ENCODE data around the gene TPO.

The TPO gene

GRCh38 chr2:1517786-1518185, 104.5 kb downstream of the TPO start:
- DNase-seq, result no peak
- no peaks in the 10 kb centered on the region for H3K27me3 ChIP-seq
- H3K4me3 ChIP-seq (ENCODE audit: low read depth, low read length), result no peak overlapping the region
- no peak for TF ChIP-seq CTCF (IDR thresholded peaks at IDR 0.05; ENCODE audit: low read depth, low read length)
- H3K9me3 ChIP-seq, result no peaks in the 10 kb centered on the region
- H3K36me3 ChIP-seq, result no peaks in the 10 kb centered on the region
- no peaks in the 10 kb centered on the region for H3K4me1 ChIP-seq

GRCh38 chr2:1518331-1518803, 105.1 kb downstream of the TPO start:
- no peak for TF ChIP-seq CTCF (IDR thresholded peaks at IDR 0.05; ENCODE audit: low read depth, low read length)
- DNase-seq, result no peak
- H3K4me3 ChIP-seq (ENCODE audit: low read depth, low read length), result no peak overlapping the region
- H3K9me3 ChIP-seq, result no peaks in the 10 kb centered on the region
- H3K36me3 ChIP-seq, result no peaks in the 10 kb centered on the region
- H3K4me1 ChIP-seq, result no peaks in the 10 kb centered on the region
- no peaks in the 10 kb centered on the region for H3K27me3 ChIP-seq

- Histone ChIP-seq H3K36me3 (no peaks in the 10 kb centered on the region), H3K4me3 (ENCODE audit: low read depth, low read length) (no peak overlapping the region), H3K27me3 (no peaks in the 10 kb centered on the region), H3K4me1 (no peaks in the 10 kb centered on the region), H3K9me3 (no peaks in the 10 kb centered on the region)
- TF ChIP-seq CTCF (IDR thresholded peaks at IDR 0.05; ENCODE audit: low read depth, low read length), result no peak
- no peak for DNase-seq
These were observed 105.7 kb downstream of the TPO start for GRCh38 chr2:1518867-1519530.

- H3K36me3 ChIP-seq, result no peaks in the 10 kb centered on the region
- H3K4me3 ChIP-seq (ENCODE audit: low read depth, low read length), result no peak overlapping the region
- TF ChIP-seq CTCF (IDR thresholded peaks at IDR 0.05; ENCODE audit: low read depth, low read length), result no peak
- no peaks in the 10 kb centered on the region for H3K9me3 ChIP-seq
- no peak for DNase-seq
- no peaks in the 10 kb centered on the region for H3K27me3 ChIP-seq
- no peaks in the 10 kb centered on the region for H3K4me1 ChIP-seq
These were observed 108.1 kb downstream of the TPO start for GRCh38 chr2:1521191-1521877.

- TF ChIP-seq CTCF (IDR thresholded peaks at IDR 0.05; ENCODE audit: low read depth, low read length), result no peak
- Histone ChIP-seq H3K9me3 (no peaks in the 10 kb centered on the region), H3K27me3 (no peaks in the 10 kb centered on the region), H3K4me1 (no peaks in the 10 kb centered on the region), H3K4me3 (ENCODE audit: low read depth, low read length) (no peak overlapping the region), H3K36me3 (no peaks in the 10 kb centered on the region)
- DNase-seq, result no peak
These were observed 108.9 kb downstream of the TPO start for GRCh38 chr2:1521878-1522830.
